ENCODE results near the gene CST9L.

CST9L gene

DNA sequence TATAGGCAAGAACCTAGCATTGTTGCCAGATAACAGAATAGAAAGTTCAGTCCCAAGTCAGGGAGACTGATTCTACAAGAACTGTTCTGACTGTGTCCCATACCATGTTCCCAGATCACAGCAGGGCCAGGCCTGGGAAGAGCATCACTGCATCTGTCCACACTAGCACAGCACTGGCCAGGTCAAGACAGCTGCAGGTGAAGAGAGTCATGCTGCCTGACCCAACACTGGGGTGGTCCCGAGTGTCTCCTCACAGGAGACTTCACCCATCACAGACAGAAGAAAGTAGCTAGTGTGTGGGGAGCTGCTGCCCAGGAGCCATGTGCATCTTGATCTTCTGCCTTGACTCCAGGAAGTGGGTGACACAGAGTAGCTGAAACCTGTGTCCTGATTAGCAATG lies 1.3 kb upstream of the CST9L start:
- Histone ChIP-seq H3K4me2 (no peak overlapping the region), H3K27me3 (no peaks in the 10 kb centered on the region), H3K9ac (no peak overlapping the region), H3K9me3 (no peaks in the 10 kb centered on the region), H3K36me3 (no peaks in the 10 kb centered on the region), H4K20me1 (no peaks in the 10 kb centered on the region), H3K4me1 (no peaks in the 10 kb centered on the region), H3K27ac (no peak overlapping the region), H3K4me3 (no peak overlapping the region)
- TF ChIP-seq Cebpa-rat (IDR thresholded peaks at IDR 0.05), result no peak

GRCh38 chr20:23568971-23569330 lies 667 bp upstream of the CST9L start:
- Histone ChIP-seq H3K36me3 (no peaks in the 10 kb centered on the region), H3K4me1 (no peaks in the 10 kb centered on the region)
- TF ChIP-seq Cebpa-rat (IDR thresholded peaks at IDR 0.05), result no peak

DNA sequence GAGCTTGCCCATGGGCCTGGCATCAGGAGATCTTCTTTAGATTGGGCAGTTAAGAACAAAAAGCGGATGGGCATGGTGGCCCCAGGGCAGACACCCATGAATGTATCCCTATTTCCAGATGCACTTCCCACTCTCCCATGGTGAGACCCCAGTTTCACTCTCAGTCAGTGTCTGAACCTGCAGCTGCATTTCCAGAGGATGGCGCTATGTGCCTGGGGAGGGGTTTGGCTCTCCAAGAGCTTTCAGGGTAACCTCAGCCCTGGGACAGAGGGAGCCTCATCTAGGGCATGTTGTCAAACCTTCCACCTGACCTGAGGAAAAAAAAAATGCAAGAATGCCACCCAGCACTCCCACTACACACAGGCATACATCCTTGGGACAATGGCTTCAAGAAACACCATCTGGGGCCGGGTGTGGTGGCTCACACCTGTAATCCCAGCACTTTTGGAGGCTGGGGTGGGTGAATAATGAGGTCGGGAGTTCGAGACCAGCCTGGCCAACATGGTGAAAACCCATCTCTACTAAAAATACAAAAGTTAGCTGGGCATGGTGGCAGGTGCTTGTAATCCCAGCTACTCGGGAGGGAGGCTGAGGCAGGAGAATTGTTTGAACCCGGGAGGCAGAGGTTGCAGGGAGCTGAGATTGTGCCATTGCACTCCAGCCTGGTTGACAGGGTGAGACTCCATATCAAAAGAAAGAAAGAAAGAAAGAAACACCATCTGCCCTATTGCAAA lies 1.9 kb downstream of the CST9L start:
- H3K9ac ChIP-seq, result no peak overlapping the region
- H3K27ac ChIP-seq, result no peak overlapping the region
- no peaks in the 10 kb centered on the region for H3K27me3 ChIP-seq
- no peaks in the 10 kb centered on the region for H4K20me1 ChIP-seq
- no peaks in the 10 kb centered on the region for H3K36me3 ChIP-seq
- no peaks in the 10 kb centered on the region for H3K4me1 ChIP-seq
- peaks cover 19% of the 10 kb centered on the region for H3K9me3 ChIP-seq
- no peak overlapping the region for H3K4me3 ChIP-seq
- no peak overlapping the region for H3K4me2 ChIP-seq
- no peak for TF ChIP-seq Cebpa-rat (IDR thresholded peaks at IDR 0.05)

More at GRCh38 chr20:23568971-23569330, 667 bp upstream of the CST9L start:
- no peak overlapping the region for H3K9ac ChIP-seq
- no peak overlapping the region for H3K4me2 ChIP-seq
- no peak overlapping the region for H3K27ac ChIP-seq
- no peak overlapping the region for H3K4me3 ChIP-seq
- no peaks in the 10 kb centered on the region for H4K20me1 ChIP-seq
- no peaks in the 10 kb centered on the region for H3K9me3 ChIP-seq
- no peaks in the 10 kb centered on the region for H3K27me3 ChIP-seq

GRCh38 chr20:23565503-23566045 lies 2.7 kb downstream of the CST9L start:
- Histone ChIP-seq H3K36me3 (no peaks in the 10 kb centered on the region), H3K4me2 (no peak overlapping the region), H3K4me3 (no peak overlapping the region), H4K20me1 (no peaks in the 10 kb centered on the region), H3K27me3 (no peaks in the 10 kb centered on the region), H3K9ac (no peak overlapping the region), H3K4me1 (no peaks in the 10 kb centered on the region), H3K9me3 (peaks cover 24% of the 10 kb centered on the region), H3K27ac (no peak overlapping the region)
- TF ChIP-seq Cebpa-rat (IDR thresholded peaks at IDR 0.05), result no peak

DNA sequence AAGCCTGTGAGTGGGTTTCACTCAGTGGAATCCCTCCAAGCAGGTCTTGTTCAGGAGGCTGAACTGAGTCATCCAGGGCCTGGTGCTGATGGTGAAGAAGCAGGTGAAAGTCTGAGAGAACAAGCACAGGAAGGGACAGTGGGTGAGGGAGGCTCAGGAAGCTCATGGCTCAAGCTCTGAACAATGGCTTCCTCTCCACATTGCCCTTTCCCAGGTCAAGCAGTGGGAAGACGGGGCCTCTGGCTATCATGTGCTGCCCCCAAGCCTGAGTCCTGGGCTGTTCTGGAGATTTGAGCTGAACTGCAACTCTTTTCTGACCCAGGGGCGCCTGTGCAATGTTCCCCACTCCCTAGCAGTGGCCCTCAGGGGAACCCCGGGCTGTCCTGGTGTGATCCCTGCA lies 3.4 kb downstream of the CST9L start:
- no peaks in the 10 kb centered on the region for H3K4me1 ChIP-seq

GRCh38 chr20:23562721-23563342 lies 5.5 kb downstream of the CST9L start:
- H3K4me1 ChIP-seq, result no peaks in the 10 kb centered on the region
- peaks cover 30% of the 10 kb centered on the region for H3K9me3 ChIP-seq
- H3K4me2 ChIP-seq, result no peak overlapping the region
- no peaks in the 10 kb centered on the region for H3K36me3 ChIP-seq
- TF ChIP-seq Cebpa-rat (IDR thresholded peaks at IDR 0.05), result no peak
- H4K20me1 ChIP-seq, result no peaks in the 10 kb centered on the region
- no peak overlapping the region for H3K27ac ChIP-seq
- no peak overlapping the region for H3K4me3 ChIP-seq
- no peaks in the 10 kb centered on the region for H3K27me3 ChIP-seq
- no peak overlapping the region for H3K9ac ChIP-seq

More for the DNA sequence above, 3.4 kb downstream of the CST9L start:
- Histone ChIP-seq H4K20me1 (no peaks in the 10 kb centered on the region), H3K9me3 (peaks cover 30% of the 10 kb centered on the region), H3K27ac (no peak overlapping the region), H3K4me2 (no peak overlapping the region), H3K9ac (no peak overlapping the region), H3K4me3 (no peak overlapping the region), H3K27me3 (no peaks in the 10 kb centered on the region), H3K36me3 (no peaks in the 10 kb centered on the region)
- TF ChIP-seq Cebpa-rat (IDR thresholded peaks at IDR 0.05), result no peak

- Histone ChIP-seq H3K9ac (no peak overlapping the region), H3K27me3 (no peaks in the 10 kb centered on the region), H3K4me2 (no peak overlapping the region), H3K9me3 (no peaks in the 10 kb centered on the region), H3K4me1 (no peaks in the 10 kb centered on the region), H3K36me3 (no peaks in the 10 kb centered on the region), H3K4me3 (no peak overlapping the region), H3K27ac (no peak overlapping the region), H4K20me1 (no peaks in the 10 kb centered on the region)
- no peak for TF ChIP-seq Cebpa-rat (IDR thresholded peaks at IDR 0.05)
Measured at GRCh38 chr20:23554401-23554800, 13.9 kb downstream of the CST9L start.

GRCh38 chr20:23551786-23552185 lies 16.5 kb downstream of the CST9L start:
- H3K4me1 ChIP-seq, result no peaks in the 10 kb centered on the region
- no peaks in the 10 kb centered on the region for H3K36me3 ChIP-seq
- no peak overlapping the region for H3K27ac ChIP-seq
- no peak overlapping the region for H3K4me2 ChIP-seq
- no peaks in the 10 kb centered on the region for H4K20me1 ChIP-seq
- H3K9me3 ChIP-seq, result no peaks in the 10 kb centered on the region
- H3K9ac ChIP-seq, result no peak overlapping the region
- TF ChIP-seq Cebpa-rat (IDR thresholded peaks at IDR 0.05), result no peak
- no peak overlapping the region for H3K4me3 ChIP-seq
- H3K27me3 ChIP-seq, result no peaks in the 10 kb centered on the region

DNA sequence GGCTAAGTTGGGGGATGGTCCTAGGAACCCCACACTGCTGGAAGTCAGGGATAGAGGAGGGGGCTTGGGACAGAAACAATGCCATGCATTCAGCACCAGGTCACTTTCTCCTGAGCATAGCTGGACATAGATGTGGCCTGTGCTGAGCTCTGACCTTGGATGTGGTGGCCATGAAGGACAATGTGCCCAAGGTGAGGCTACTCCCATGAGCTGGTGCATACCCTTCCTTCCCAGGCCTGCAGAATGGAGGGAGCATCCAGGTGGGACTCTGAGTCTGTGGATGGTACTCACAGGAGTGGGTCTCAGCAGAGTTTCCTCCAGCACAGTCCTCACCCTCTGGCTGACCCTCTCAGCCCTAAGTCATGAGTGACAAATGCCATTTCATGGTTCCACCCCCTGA lies 16.9 kb downstream of the CST9L start:
- Histone ChIP-seq H3K27ac (no peak overlapping the region), H3K4me2 (no peak overlapping the region), H3K36me3 (no peaks in the 10 kb centered on the region), H3K9ac (no peak overlapping the region), H3K9me3 (no peaks in the 10 kb centered on the region), H4K20me1 (no peaks in the 10 kb centered on the region), H3K27me3 (no peaks in the 10 kb centered on the region), H3K4me1 (no peaks in the 10 kb centered on the region), H3K4me3 (no peak overlapping the region)
- no peak for TF ChIP-seq Cebpa-rat (IDR thresholded peaks at IDR 0.05)

- no peaks in the 10 kb centered on the region for H3K27me3 ChIP-seq
- no peak overlapping the region for H3K4me3 ChIP-seq
- H4K20me1 ChIP-seq, result no peaks in the 10 kb centered on the region
- no peaks in the 10 kb centered on the region for H3K9me3 ChIP-seq
- TF ChIP-seq Cebpa-rat (IDR thresholded peaks at IDR 0.05), result no peak
- no peak overlapping the region for H3K9ac ChIP-seq
- no peak overlapping the region for H3K4me2 ChIP-seq
- no peaks in the 10 kb centered on the region for H3K4me1 ChIP-seq
- no peak overlapping the region for H3K27ac ChIP-seq
- H3K36me3 ChIP-seq, result no peaks in the 10 kb centered on the region
Measured at GRCh38 chr20:23550227-23550626, 18.1 kb downstream of the CST9L start.

Measured in BLaER1 (cell line).